ENCODE data around the gene RAP2A. TPM values are rescaled to one million over a fixed set of nuclear protein-coding genes. Genes with fewer than 3 reads are reported as not detected.

The RAP2A gene
- total RNA-seq, 1 donor, result 49.9 TPM

DNA sequence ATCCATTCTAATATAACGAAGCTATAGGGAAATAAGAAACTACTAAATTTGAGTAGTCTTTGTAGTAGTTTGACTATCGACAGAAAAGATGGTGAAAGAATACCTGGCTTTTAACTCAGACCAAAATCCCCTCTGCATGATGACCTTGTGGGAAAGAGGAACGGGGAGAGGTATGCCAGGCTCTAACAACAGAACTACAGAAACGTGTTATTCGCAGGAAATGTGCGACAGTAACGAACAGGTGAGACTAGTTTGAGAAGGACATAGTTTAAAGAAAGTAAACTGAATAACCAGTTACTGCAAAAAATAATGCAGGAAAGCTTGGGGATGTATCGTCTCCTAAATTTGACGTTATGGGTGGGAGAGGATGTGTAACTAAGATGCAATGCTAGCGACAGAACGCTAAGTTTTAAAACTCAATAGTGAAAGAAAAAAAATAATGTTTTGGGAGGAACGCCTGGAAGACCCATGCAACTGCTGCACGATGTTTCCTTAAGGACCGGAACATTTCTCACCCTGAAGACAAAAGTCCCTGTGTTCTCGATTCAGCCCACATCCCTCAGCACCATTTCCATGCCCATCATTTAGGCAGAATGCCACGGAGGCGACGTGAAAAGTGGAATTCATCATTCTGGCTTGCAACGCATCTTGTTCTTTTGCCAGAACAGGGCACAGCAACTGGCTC lies 1.6 kb upstream of the RAP2A start:
- no peaks in the 10 kb centered on the region for H3K27me3 ChIP-seq (ENCODE audit: insufficient read depth, low read length)
- no peaks in the 10 kb centered on the region for H3K36me3 ChIP-seq (ENCODE audit: insufficient read depth, low read length)
- no peak for DNase-seq (ENCODE audit: insufficient read length, low spot score, missing footprints)
- H3K79me2 ChIP-seq (ENCODE audit: insufficient read depth, low read length), result peaks cover 26% of the 10 kb centered on the region
- TF ChIP-seq, protein P1, sequence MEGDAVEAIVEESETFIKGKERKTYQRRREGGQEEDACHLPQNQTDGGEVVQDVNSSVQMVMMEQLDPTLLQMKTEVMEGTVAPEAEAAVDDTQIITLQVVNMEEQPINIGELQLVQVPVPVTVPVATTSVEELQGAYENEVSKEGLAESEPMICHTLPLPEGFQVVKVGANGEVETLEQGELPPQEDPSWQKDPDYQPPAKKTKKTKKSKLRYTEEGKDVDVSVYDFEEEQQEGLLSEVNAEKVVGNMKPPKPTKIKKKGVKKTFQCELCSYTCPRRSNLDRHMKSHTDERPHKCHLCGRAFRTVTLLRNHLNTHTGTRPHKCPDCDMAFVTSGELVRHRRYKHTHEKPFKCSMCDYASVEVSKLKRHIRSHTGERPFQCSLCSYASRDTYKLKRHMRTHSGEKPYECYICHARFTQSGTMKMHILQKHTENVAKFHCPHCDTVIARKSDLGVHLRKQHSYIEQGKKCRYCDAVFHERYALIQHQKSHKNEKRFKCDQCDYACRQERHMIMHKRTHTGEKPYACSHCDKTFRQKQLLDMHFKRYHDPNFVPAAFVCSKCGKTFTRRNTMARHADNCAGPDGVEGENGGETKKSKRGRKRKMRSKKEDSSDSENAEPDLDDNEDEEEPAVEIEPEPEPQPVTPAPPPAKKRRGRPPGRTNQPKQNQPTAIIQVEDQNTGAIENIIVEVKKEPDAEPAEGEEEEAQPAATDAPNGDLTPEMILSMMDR (IDR thresholded peaks at IDR 0.05; ENCODE audit: extremely low read depth, low read depth, low read length), result no peak
- H3K27ac ChIP-seq (ENCODE audit: low read depth, low read length), result peak overlapping the region; percentile 89
- H3K4me3 ChIP-seq (ENCODE audit: insufficient read depth, low read length), result peak overlapping the region; percentile 88
- peak overlapping the region; percentile 99 for H2AFZ ChIP-seq (ENCODE audit: low read length)
- H3K9me3 ChIP-seq (ENCODE audit: low read depth, low read length), result no peaks in the 10 kb centered on the region
- peaks cover 20% of the 10 kb centered on the region for H3K4me1 ChIP-seq (ENCODE audit: insufficient read depth, low read length)
- peak overlapping the region; percentile 95 for H3K4me2 ChIP-seq (ENCODE audit: insufficient read depth, low read length)
- no peaks in the 10 kb centered on the region for H4K20me1 ChIP-seq (ENCODE audit: insufficient read depth, low read length)

DNA sequence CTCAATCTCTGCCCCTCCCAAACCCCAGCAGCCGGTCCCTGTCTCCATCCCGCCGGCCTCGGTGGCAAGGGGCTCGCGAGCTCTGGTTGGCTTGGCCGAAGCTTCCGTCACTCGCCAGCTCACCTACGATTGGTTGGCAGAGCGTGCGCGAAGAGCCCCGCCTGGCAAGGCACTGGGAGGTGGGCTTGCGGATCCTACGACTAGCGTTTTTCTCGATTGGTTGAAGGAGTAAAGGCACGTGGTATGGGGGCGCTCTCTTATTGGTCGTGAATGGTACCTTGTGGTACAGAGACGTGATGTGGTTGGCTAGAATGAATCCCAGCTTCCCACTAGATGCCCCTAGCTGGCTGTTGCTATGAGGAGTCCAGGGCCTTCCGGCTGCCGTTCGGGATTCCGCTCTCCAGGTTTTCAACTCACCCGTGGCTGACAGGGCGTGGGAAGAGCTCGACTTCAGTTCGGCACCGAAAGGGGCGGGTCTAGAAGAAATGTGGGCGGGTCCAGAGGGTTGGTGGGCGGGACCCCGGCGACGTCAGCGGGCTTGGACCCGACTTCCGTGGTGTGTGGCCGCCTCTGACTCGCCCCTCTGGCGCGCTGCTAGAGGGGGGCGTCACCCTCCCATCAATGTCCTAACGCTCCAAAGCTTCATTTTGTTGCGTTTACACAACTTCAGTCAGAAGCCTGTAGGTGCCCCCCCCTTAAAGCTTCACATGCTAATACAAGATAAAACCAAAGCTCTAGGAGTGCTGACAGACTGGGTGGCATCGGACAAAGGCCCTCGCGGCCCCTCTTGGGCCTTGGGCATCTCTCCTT lies 847 bp upstream of the RAP2A start:
- TF ChIP-seq, protein P1 (IDR thresholded peaks at IDR 0.05; ENCODE audit: extremely low read depth, low read depth, low read length), result no peak
- H3K27me3 ChIP-seq (ENCODE audit: insufficient read depth, low read length), result no peaks in the 10 kb centered on the region
- peak; percentile 95 for DNase-seq (ENCODE audit: insufficient read length, low spot score, missing footprints)

DNA sequence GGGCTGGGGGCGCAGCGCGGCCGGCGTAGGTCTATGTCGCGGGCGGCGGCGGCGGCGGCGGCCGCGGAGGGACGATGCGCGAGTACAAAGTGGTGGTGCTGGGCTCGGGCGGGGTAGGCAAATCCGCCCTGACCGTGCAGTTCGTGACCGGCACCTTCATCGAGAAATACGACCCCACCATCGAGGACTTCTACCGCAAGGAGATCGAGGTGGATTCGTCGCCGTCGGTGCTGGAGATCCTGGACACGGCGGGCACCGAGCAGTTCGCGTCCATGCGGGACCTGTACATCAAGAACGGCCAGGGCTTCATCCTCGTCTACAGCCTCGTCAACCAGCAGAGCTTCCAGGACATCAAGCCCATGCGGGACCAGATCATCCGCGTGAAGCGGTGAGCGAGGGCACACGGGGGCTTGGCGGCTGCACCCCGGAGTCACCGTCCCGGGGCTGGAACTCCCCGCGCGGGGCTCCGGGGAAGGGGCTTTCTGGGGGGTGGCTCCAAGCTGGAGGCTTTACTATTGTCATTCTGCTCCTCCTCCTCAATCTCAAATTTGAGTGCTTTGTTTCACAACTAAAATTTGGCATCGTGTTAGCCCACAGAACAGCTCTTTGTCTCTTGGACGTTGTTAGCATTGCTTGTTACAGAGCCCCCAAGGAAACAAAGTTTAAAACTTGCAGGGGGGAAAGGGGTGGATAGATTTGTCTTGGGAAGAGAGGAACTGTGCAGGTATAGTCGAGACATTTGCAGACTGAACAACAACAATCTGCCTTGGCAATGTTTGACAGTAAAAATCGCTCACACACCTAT lies 630 bp downstream of the RAP2A start:
- Histone ChIP-seq H3K36me3 (ENCODE audit: insufficient read depth, low read length) (no peaks in the 10 kb centered on the region), H2AFZ (ENCODE audit: low read length) (peak overlapping the region; percentile 87), H4K20me1 (ENCODE audit: insufficient read depth, low read length) (no peaks in the 10 kb centered on the region), H3K4me2 (ENCODE audit: insufficient read depth, low read length) (peak overlapping the region; percentile 94), H3K27ac (ENCODE audit: low read depth, low read length) (peak overlapping the region; percentile 34), H3K79me2 (ENCODE audit: insufficient read depth, low read length) (peaks cover 46% of the 10 kb centered on the region), H3K9me3 (ENCODE audit: low read depth, low read length) (no peaks in the 10 kb centered on the region), H3K4me1 (ENCODE audit: insufficient read depth, low read length) (peaks cover 16% of the 10 kb centered on the region), H3K27me3 (ENCODE audit: insufficient read depth, low read length) (no peaks in the 10 kb centered on the region), H3K4me3 (ENCODE audit: insufficient read depth, low read length) (peak overlapping the region; percentile 73)
- TF ChIP-seq, protein P1 (IDR thresholded peaks at IDR 0.05; ENCODE audit: extremely low read depth, low read depth, low read length), result no peak
- peak; percentile 37 for DNase-seq (ENCODE audit: insufficient read length, low spot score, missing footprints)

More for the DNA sequence above, 847 bp upstream of the RAP2A start:
- no peaks in the 10 kb centered on the region for H3K36me3 ChIP-seq (ENCODE audit: insufficient read depth, low read length)
- peaks cover 20% of the 10 kb centered on the region for H3K4me1 ChIP-seq (ENCODE audit: insufficient read depth, low read length)
- H3K4me2 ChIP-seq (ENCODE audit: insufficient read depth, low read length), result peak overlapping the region; percentile 98
- H3K27ac ChIP-seq (ENCODE audit: low read depth, low read length), result peak overlapping the region; percentile 99
- no peaks in the 10 kb centered on the region for H4K20me1 ChIP-seq (ENCODE audit: insufficient read depth, low read length)
- peaks cover 33% of the 10 kb centered on the region for H3K79me2 ChIP-seq (ENCODE audit: insufficient read depth, low read length)
- H3K9me3 ChIP-seq (ENCODE audit: low read depth, low read length), result no peaks in the 10 kb centered on the region
- H2AFZ ChIP-seq (ENCODE audit: low read length), result peak overlapping the region; percentile 99
- H3K4me3 ChIP-seq (ENCODE audit: insufficient read depth, low read length), result peak overlapping the region; percentile 89

All from osteoblast (primary cell).